OCI-LY7 (cell line): ENCODE results near the gene PLD4. TPM values are rescaled to one million over a fixed set of nuclear protein-coding genes. Genes with fewer than 3 reads are reported as not detected.
"Not testable (repeated sequence)": the region's sequence is repeated elsewhere in the genome, so short reads cannot be mapped to it uniquely, and the experiment has no call there.

Experiments
- BruUV-seq: library from RNA; stranded (reverse); fragments of 400-500 nt; replicated peaks from 2 replicates; lab custom pipeline; 2021; lab: Mats Ljungman, UMichigan
- CTCF ChIA-PET: fragments of 300-600 bp; sonication (Branson Sonifier 250); formaldehyde crosslinking; loops from one replicate; lab custom pipeline; 2022; ENCODE audit warnings: antibody characterized with exemption; ENCODE audit not compliant: unreplicated experiment; lab: Charles Lee
- POLR2A ChIA-PET: fragments of 300-600 bp; sonication (Branson Sonifier 250); formaldehyde crosslinking; loops from one replicate; lab custom pipeline; 2022; ENCODE audit warnings: antibody characterized with exemption; lab: Charles Lee
- DNase-seq: peaks from one replicate; pipeline ENCODE4 v3.0.0-alpha.2; 2015; ENCODE audit warnings: low spot score
- H2AFZ ChIP-seq: fragments of 200-600 bp; sonication (generic), shearing (Covaris generic); 2 replicates; pipeline ENCODE4 v1.6.1; 2014; ENCODE audit warnings: mild to moderate bottlenecking, antibody characterized with exemption, low read length, moderate library complexity
- H3K27ac ChIP-seq: fragments of 200-600 bp; sonication (generic); 2 replicates; pipeline ENCODE4 v1.5.1; 2014; ENCODE audit warnings: mixed run types, low read depth, mild to moderate bottlenecking, moderate library complexity, low read length, inconsistent platforms; ENCODE audit not compliant: poor library complexity, severe bottlenecking
- H3K36me3 ChIP-seq: fragments of 200-600 bp; sonication (generic); 2 replicates; pipeline ENCODE4 v1.6.1; 2014; ENCODE audit warnings: mild to moderate bottlenecking, antibody characterized with exemption, low read length, moderate library complexity, mixed read lengths; ENCODE audit not compliant: insufficient read depth
- H3K4me1 ChIP-seq: fragments of 200-600 bp; sonication (generic); 2 replicates; pipeline ENCODE4 v1.5.1; 2014; ENCODE audit warnings: mild to moderate bottlenecking, low read length; ENCODE audit not compliant: insufficient read depth, poor library complexity, severe bottlenecking
- H3K4me2 ChIP-seq: fragments of 200-600 bp; sonication (generic); 2 replicates; pipeline ENCODE4 v1.6.1; 2014; ENCODE audit warnings: mild to moderate bottlenecking, low read length
- H3K4me3 ChIP-seq: fragments of 200-600 bp; sonication (generic); 2 replicates; pipeline ENCODE4 v1.5.1; 2014; ENCODE audit warnings: mild to moderate bottlenecking, low read depth, low read length; ENCODE audit not compliant: poor library complexity, severe bottlenecking
- H3K79me2 ChIP-seq: fragments of 200-600 bp; sonication (generic); 2 replicates; pipeline ENCODE4 v1.6.1; 2016; ENCODE audit warnings: low read depth, mild to moderate bottlenecking, low read length, moderate library complexity, mixed read lengths; ENCODE audit not compliant: insufficient read depth
- H3K9me2 ChIP-seq: fragments of 200-600 bp; sonication (generic); 2 replicates; pipeline ENCODE4 v1.6.1; 2016; ENCODE audit warnings: mild to moderate bottlenecking, low read length, mixed read lengths; ENCODE audit not compliant: insufficient read depth
- H3K9me3 ChIP-seq: fragments of 200-600 bp; sonication (generic); 2 replicates; pipeline ENCODE4 v1.6.1; 2014; ENCODE audit warnings: mild to moderate bottlenecking, mixed run types, low read length, mixed read lengths
- H4K20me1 ChIP-seq: fragments of 200-600 bp; sonication (generic); 2 replicates; pipeline ENCODE4 v1.6.1; 2014; ENCODE audit warnings: mild to moderate bottlenecking, antibody characterized with exemption, low read length, moderate library complexity, mixed read lengths; ENCODE audit not compliant: insufficient read depth
- EZH2phosphoT487 ChIP-seq: fragments of 200-600 bp; sonication (generic); IDR thresholded peaks from 2 replicates; pipeline ENCODE4 v1.6.1; 2018; ENCODE audit warnings: low read depth, borderline replicate concordance, mild to moderate bottlenecking, mixed run types, antibody characterized with exemption, low read length, moderate library complexity, mixed read lengths
- intact Hi-C: fragments of 100-400 bp; cut with micrococcal nuclease; formaldehyde crosslinking; loops from one replicate; pipeline ENCODE4 v1.10.0; 2022; ENCODE audit not compliant: unreplicated experiment
- total RNA-seq, 2 experiments: library from RNA; depleted of rRNA in 1 of 2; stranded (reverse); fragments of >200 nt in 1 of 2; shearing (Covaris generic) in 1 of 2; gene quantifications; 2 replicates each; pipeline ENCODE4 v1.2.3, GENCODE V29; 2014 to 2022
- TF ChIP-seq, protein P1 (sequence below): fragments of 200-600 bp; sonication (generic); conservative IDR thresholded peaks from 2 replicates; pipeline ENCODE4 v1.5.1; 2014; ENCODE audit warnings: mild to moderate bottlenecking, antibody characterized with exemption, low read length, moderate library complexity, mixed read lengths

The PLD4 gene
- total RNA-seq, 2 experiments from 2014 or later = 0.66 to 5.1 TPM

DNA sequence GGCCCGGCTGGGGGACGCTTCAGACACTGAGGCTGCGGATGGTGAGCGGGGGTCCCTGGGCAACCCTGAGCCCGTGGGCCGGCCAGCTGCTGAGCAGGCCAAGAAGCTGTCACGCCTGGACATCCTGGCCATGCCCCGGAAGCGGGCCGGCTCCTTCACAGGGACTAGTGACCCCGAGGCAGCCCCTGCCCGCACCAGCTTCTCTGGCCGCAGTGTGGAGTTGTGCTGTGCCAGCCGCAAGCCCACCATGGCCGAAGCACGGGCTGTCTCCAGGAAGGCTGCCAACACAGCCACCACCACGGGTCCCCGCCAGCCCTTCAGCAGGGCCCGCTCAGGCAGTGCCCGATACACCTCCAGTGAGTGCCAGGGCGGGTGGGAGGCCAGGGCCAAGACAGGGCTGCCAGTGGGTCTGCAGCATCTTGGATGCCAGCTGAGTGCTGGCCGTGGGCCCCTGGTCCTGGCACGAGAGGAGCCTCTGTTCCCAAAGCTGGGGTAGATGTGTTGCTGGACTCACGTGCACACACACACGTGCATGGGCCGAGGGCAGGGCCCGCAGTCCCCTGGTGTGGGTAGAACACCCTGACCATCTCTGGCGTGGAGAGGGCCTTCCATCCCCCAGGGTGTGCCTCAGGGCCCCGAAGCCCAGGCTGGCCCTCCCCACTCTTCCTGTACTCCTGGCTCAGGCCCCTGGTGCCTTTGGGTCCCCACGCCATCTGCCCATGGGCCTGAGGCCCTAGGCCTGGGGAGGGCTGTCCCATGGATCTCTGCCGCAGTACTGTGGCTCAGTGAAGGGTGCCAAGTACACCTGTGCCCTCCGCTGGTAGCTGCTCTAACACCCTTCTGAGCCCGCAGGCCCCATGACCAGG lies 36.8 kb upstream of the PLD4 start:
- H4K20me1 ChIP-seq = no peaks in the 10 kb centered on the region
- H3K27ac ChIP-seq = no peak overlapping the region
- TF ChIP-seq EZH2phosphoT487 = no peak
- TF ChIP-seq, protein P1, sequence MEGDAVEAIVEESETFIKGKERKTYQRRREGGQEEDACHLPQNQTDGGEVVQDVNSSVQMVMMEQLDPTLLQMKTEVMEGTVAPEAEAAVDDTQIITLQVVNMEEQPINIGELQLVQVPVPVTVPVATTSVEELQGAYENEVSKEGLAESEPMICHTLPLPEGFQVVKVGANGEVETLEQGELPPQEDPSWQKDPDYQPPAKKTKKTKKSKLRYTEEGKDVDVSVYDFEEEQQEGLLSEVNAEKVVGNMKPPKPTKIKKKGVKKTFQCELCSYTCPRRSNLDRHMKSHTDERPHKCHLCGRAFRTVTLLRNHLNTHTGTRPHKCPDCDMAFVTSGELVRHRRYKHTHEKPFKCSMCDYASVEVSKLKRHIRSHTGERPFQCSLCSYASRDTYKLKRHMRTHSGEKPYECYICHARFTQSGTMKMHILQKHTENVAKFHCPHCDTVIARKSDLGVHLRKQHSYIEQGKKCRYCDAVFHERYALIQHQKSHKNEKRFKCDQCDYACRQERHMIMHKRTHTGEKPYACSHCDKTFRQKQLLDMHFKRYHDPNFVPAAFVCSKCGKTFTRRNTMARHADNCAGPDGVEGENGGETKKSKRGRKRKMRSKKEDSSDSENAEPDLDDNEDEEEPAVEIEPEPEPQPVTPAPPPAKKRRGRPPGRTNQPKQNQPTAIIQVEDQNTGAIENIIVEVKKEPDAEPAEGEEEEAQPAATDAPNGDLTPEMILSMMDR = no peak
- no peak overlapping the region for H3K4me2 ChIP-seq
- no peaks in the 10 kb centered on the region for H3K36me3 ChIP-seq
- no peak for DNase-seq
- no peak overlapping the region for H3K4me3 ChIP-seq
- BruUV-seq = no TSS peak
- no peaks in the 10 kb centered on the region for H3K79me2 ChIP-seq
- POLR2A ChIA-PET = no interaction called here
- no peaks in the 10 kb centered on the region for H3K4me1 ChIP-seq
- H3K9me2 ChIP-seq = no peaks in the 10 kb centered on the region
- intact Hi-C loops = no loop called here
- H3K9me3 ChIP-seq = no peaks in the 10 kb centered on the region
- CTCF ChIA-PET = no interaction called here
- no peak overlapping the region for H2AFZ ChIP-seq

DNA sequence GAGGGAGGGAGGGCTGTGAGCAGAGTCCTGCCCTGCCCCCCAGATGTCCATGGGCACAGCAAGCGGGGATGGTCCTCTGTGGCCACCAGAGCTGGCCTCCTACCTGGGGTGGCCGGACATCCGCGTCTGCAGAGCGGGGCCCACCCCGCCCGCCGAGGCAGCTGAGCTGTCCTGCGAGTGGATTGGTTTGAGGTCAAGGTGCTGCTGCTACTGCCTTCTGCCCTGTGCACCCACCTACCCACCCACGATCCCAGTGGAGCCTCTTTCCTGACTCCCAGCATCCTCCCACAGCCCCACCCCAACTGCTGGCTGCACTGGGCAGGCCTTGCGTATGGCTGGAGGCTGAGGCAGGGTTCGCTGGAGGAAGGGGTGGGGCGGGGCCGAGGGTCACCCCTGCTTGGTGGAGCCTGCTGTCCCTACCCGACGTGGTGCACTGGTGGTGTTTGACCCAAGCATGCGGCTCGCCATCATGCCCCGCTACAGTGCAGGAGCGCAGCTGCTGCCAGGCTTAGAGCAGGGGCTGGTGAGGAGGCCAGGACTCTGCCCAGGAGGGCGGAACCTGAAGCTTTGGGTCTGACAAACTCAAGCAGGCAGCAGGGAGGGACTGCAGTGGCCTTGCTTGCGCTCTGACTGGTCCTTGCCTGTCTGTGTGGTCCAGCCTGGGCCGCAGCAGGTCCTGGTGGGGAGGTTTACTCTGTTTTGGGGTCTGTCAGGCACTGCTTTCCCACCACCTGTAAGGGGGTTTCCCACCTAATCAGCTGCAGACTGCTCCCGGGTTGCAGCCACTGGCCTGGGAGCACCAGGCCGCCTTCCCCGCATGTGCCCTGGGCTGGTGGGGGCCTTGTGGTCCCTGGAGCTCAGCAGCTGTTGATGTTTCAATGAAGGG lies 35.9 kb upstream of the PLD4 start:
- Histone ChIP-seq H3K4me2 (no peak overlapping the region), H3K4me3 (no peak overlapping the region), H3K79me2 (no peaks in the 10 kb centered on the region), H3K36me3 (no peaks in the 10 kb centered on the region), H4K20me1 (no peaks in the 10 kb centered on the region), H3K4me1 (no peaks in the 10 kb centered on the region), H3K27ac (no peak overlapping the region), H3K9me3 (no peaks in the 10 kb centered on the region), H3K9me2 (no peaks in the 10 kb centered on the region), H2AFZ (no peak overlapping the region)
- no peak for DNase-seq
- intact Hi-C loops = no loop called here
- BruUV-seq = no TSS peak
- TF ChIP-seq, protein P1 = no peak
- no peak for TF ChIP-seq EZH2phosphoT487
- CTCF ChIA-PET = no interaction called here
- POLR2A ChIA-PET = no interaction called here

DNA sequence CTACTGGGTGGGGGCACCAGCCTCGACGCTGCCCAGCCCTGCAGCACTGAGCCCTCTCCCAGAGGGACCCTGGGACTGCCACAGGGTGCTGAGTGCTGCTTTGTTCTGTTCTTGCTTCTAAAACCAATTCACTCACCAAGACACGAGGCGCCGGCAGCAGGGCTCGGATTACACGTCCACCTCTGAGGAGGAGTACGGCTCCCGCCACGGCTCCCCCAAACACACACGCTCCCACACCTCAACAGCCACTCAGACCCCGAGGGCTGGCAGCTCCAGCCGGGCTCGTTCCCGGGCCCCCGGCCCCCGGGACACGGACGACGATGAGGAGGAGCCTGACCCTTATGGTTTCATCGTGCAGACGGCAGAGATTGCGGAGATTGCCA lies 35.3 kb upstream of the PLD4 start:
- Histone ChIP-seq H3K4me3 (no peak overlapping the region), H3K79me2 (no peaks in the 10 kb centered on the region), H3K27ac (no peak overlapping the region), H2AFZ (no peak overlapping the region), H3K9me3 (no peaks in the 10 kb centered on the region), H4K20me1 (no peaks in the 10 kb centered on the region), H3K9me2 (no peaks in the 10 kb centered on the region), H3K4me2 (no peak overlapping the region), H3K4me1 (no peaks in the 10 kb centered on the region), H3K36me3 (no peaks in the 10 kb centered on the region)
- TF ChIP-seq, protein P1 = no peak
- TF ChIP-seq EZH2phosphoT487 = no peak
- POLR2A ChIA-PET = no interaction called here
- BruUV-seq = no TSS peak
- CTCF ChIA-PET = no interaction called here
- intact Hi-C loops = no loop called here
- DNase-seq = no peak

DNA sequence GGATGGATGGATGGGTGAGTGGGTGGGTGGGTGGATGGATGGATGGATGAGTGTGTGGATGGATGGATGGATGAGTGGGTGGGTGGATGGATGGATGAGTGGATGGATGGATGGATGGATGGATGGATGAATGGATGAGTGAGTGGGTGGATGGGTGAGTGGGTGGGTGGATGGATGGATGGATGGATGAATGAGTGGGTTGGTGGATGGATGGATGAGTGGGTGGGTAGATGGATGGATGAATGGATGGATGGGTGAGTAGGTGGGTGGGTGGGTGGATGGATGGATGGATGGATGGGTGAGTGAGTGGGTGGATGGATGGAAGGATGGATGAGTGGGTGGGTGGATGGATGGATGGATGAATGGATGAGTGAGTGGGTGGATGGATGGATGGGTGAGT lies 34.4 kb upstream of the PLD4 start:
- CTCF ChIA-PET, H3K36me3 ChIP-seq, H3K4me3 ChIP-seq, intact Hi-C loops, DNase-seq, H3K4me2 ChIP-seq, BruUV-seq, H2AFZ ChIP-seq, H4K20me1 ChIP-seq, H3K9me3 ChIP-seq, POLR2A ChIA-PET, H3K79me2 ChIP-seq, H3K4me1 ChIP-seq, H3K9me2 ChIP-seq, H3K27ac ChIP-seq: not testable (repeated sequence)
